ENCODE results near the gene HTRA3.

Gene HTRA3

GRCh38 chr4:8244001-8244757 lies 25.4 kb upstream of the HTRA3 start:
- TF ChIP-seq ZFX (IDR thresholded peaks at IDR 0.05) (no peak), CTCF (conservative IDR thresholded peaks at IDR 0.05) (no peak)
- no peak overlapping the region for H3K27ac ChIP-seq

- no peak for TF ChIP-seq CTCF (conservative IDR thresholded peaks at IDR 0.05)
- no peak for TF ChIP-seq ZFX (IDR thresholded peaks at IDR 0.05)
- H3K27ac ChIP-seq, result no peak overlapping the region
These were observed 24.6 kb upstream of the HTRA3 start for GRCh38 chr4:8244931-8245460.

GRCh38 chr4:8245884-8246833 lies 23.4 kb upstream of the HTRA3 start:
- no peak overlapping the region for H3K27ac ChIP-seq
- TF ChIP-seq CTCF (conservative IDR thresholded peaks at IDR 0.05), result no peak
- no peak for TF ChIP-seq ZFX (IDR thresholded peaks at IDR 0.05)

- TF ChIP-seq ZFX (IDR thresholded peaks at IDR 0.05) (no peak), CTCF (conservative IDR thresholded peaks at IDR 0.05) (no peak)
- no peak overlapping the region for H3K27ac ChIP-seq
These were observed 22.3 kb upstream of the HTRA3 start for GRCh38 chr4:8247047-8247930.

- TF ChIP-seq ZFX (IDR thresholded peaks at IDR 0.05), result no peak
- TF ChIP-seq CTCF (conservative IDR thresholded peaks at IDR 0.05), result no peak
- H3K27ac ChIP-seq, result no peak overlapping the region
These were observed 21.5 kb upstream of the HTRA3 start for GRCh38 chr4:8248091-8248490.

- no peak overlapping the region for H3K27ac ChIP-seq
- TF ChIP-seq ZFX (IDR thresholded peaks at IDR 0.05) (no peak), CTCF (conservative IDR thresholded peaks at IDR 0.05) (no peak)
These were observed 19.3 kb upstream of the HTRA3 start for GRCh38 chr4:8250227-8250626.
